ENCODE results near the gene HYAL3. TPM values are rescaled to one million over a fixed set of nuclear protein-coding genes. Genes with fewer than 3 reads are reported as not detected.

Gene HYAL3
- total RNA-seq, 1 donor from 2014 or later = 2.5 TPM

DNA sequence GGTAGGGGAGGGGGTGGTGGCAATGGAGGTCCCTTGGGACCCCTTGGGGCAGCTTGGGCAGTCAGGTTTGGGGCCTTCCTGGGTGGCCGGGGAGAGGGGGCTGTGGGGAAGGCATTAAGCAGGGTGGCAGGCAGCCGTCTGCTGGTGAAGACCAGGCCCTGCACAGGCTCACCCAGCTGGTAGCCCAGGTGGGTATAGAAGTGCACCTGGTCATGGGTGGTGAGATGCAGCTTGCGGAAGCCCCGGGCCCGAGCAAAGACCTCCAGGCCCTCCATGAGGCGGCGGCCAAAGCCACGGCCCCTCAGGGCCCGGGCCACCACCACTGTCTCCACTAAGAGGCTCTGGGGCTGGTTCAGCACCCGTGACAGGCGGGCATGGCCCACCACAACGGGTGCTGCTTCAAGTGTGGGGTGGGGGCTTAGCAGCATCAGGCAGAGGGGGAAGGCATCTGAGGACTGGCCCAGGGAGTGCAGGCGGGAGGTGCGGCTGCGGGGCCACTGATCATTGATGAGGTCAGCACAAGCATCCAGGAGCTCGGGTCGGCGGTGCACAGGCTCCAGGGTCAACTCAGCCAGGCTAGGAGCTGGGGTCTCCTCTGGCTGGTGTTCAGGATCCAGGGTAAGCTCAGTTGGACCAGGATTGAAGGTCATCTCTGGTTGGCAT, 2.4 kb downstream of the HYAL3 start:
- intact Hi-C loops (cut with micrococcal nuclease) = loop anchor here (5.0 to 10.0 kb wide), 3 partner anchors 492 to 1272 kb away; partner anchors contain the start of genes APEH, IMPDH2, INKA1 and NDUFAF3
- ATAC-seq (ENCODE audit: low read depth) (no peak), DNase-seq (no peak)
- no peaks in the 10 kb centered on the region for H3K9me3 Mint-ChIP-seq
- ChIA-PET POLR2A (interaction anchor here (1.6 to 3.4 kb wide), 2 partner anchors 25 to 31 kb away, joined by 5 to 20 read pairs; partner anchors contain the start of genes HYAL2 and TUSC2), CTCF (no interaction called here)
- TF ChIP-seq, protein P1, sequence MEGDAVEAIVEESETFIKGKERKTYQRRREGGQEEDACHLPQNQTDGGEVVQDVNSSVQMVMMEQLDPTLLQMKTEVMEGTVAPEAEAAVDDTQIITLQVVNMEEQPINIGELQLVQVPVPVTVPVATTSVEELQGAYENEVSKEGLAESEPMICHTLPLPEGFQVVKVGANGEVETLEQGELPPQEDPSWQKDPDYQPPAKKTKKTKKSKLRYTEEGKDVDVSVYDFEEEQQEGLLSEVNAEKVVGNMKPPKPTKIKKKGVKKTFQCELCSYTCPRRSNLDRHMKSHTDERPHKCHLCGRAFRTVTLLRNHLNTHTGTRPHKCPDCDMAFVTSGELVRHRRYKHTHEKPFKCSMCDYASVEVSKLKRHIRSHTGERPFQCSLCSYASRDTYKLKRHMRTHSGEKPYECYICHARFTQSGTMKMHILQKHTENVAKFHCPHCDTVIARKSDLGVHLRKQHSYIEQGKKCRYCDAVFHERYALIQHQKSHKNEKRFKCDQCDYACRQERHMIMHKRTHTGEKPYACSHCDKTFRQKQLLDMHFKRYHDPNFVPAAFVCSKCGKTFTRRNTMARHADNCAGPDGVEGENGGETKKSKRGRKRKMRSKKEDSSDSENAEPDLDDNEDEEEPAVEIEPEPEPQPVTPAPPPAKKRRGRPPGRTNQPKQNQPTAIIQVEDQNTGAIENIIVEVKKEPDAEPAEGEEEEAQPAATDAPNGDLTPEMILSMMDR (IDR thresholded peaks at IDR 0.05) = no peak
- H3K27ac Mint-ChIP-seq = no peak overlapping the region
- no peaks in the 10 kb centered on the region for H3K27me3 Mint-ChIP-seq
- H3K36me3 Mint-ChIP-seq (ENCODE audit: low read depth) = peaks cover 10% of the 10 kb centered on the region
- H3K4me3 Mint-ChIP-seq = no peak overlapping the region
- H3K4me1 Mint-ChIP-seq = peaks cover 39% of the 10 kb centered on the region

DNA sequence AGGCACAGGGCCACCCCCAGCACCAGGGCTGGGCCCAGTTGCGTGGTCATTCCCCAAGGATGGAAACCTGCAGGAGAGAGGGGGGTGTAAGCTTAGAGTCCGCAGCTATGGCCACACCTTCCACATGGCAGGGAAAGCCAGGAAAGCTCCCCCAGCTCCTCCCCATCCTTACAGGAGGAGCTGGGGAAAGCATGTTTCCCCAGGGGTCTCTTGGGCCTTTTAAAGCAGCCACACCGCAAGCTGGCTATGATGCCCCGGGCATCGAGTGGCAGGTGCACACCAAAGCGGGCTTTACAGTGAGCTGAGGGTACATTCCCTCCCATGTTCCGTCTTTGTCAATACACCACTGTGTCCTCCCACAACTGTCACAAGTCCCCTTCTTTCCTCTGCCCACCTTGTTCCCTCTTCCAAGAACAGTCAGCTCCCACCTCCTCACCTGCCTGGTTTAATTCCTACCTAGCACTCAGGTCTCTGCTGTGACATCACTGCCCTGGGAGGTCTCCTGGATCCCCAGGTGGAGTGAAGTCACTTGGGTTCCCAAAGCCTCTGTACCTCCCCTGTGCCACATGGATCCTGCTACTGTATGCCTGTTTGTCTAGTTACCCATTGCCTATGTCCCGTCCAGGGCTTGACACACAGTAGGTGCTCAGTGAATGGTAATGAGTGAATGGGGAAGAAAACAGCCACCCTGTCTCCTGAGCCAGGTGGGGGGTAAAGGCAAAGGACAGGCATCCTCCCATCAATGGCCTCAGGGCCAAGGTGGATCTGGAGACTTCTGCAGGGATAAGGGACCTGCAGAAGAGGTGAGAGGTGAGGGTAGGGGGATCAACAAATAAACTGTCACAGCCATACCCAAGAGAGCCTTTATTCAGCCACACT, 3.4 kb downstream of the HYAL3 start:
- no peaks in the 10 kb centered on the region for H3K9me3 Mint-ChIP-seq
- DNase-seq = no peak

DNA sequence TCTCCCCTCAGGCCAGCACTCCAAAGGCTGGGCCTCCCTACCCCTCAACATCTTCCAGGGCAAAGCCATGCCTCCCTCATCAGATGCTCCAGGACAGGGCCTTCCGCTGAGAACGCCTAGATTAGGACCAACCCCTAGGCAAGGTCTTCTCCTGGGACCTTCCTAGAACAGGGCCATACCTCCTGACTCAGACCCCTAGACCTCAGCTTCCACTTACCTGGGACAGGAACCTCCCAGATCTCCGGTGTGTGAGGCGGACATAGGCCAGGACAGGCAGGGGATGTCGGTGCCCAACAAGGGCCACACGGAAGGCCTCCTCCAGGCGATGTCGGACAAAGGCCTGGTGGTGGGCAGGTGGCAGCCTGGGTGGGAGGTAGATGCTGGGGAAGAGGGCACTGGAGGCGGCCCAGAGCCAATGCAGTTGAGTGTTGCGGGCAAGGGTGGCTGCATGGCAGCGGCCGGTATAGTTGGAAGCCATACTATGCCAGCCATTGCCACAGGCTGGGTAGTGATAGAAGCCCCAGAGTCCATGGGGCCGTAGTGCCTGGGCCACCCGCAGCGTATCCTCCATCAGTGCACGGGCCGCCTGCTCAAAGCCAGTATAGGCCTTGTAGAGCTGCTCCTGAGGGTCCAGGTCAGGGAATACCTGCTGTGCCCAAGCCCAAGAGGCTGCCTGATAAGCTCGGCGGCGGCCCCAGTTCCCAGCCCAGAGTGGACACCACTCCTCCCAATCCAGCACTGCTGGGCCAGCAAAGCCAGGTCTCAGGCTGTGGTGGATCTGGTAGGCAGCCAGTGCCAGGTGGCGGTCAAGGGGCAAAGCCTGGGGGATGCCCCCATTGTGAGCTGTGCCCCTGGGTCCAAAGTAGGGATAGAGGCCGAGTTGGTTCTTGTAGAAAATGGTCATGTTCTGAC, 4.5 kb downstream of the HYAL3 start:
- ATAC-seq (ENCODE audit: low read depth) = no peak
- TF ChIP-seq, protein P1 (IDR thresholded peaks at IDR 0.05) = no peak
- Mint-ChIP-seq H3K27me3 (no peaks in the 10 kb centered on the region), H3K9me3 (no peaks in the 10 kb centered on the region), H3K36me3 (ENCODE audit: low read depth) (peaks cover 21% of the 10 kb centered on the region), H3K4me1 (peaks cover 38% of the 10 kb centered on the region), H3K4me3 (no peak overlapping the region), H3K27ac (no peak overlapping the region)
- ChIA-PET POLR2A (interaction anchor here (0.5 to 1.6 kb wide), 2 partner anchors 43 to 1994 kb away, joined by 3 to 5 read pairs; partner anchors contain the start of gene NME6), CTCF (no interaction called here)
- intact Hi-C loops (cut with micrococcal nuclease) = loop anchor here (5.0 to 10.0 kb wide), 3 partner anchors 490 to 1270 kb away; partner anchors contain the start of genes APEH, IMPDH2, INKA1 and NDUFAF3
- DNase-seq = no peak

More for the DNA sequence above, 3.4 kb downstream of the HYAL3 start:
- TF ChIP-seq, protein P1 (IDR thresholded peaks at IDR 0.05) = no peak
- H3K27me3 Mint-ChIP-seq = no peaks in the 10 kb centered on the region
- no peak overlapping the region for H3K27ac Mint-ChIP-seq
- H3K4me3 Mint-ChIP-seq = no peak overlapping the region
- ChIA-PET POLR2A (interaction anchor here (0.5 kb wide), 1 partner anchor 1995 kb away, joined by 3 read pairs; the partner anchor contains the start of gene NME6), CTCF (no interaction called here)
- ATAC-seq (ENCODE audit: low read depth) = no peak
- H3K4me1 Mint-ChIP-seq = peaks cover 46% of the 10 kb centered on the region
- peaks cover 13% of the 10 kb centered on the region for H3K36me3 Mint-ChIP-seq (ENCODE audit: low read depth)
- intact Hi-C loops (cut with micrococcal nuclease) = loop anchor here (5.0 to 10.0 kb wide), 3 partner anchors 491 to 1271 kb away; partner anchors contain the start of genes APEH, IMPDH2, INKA1 and NDUFAF3

DNA sequence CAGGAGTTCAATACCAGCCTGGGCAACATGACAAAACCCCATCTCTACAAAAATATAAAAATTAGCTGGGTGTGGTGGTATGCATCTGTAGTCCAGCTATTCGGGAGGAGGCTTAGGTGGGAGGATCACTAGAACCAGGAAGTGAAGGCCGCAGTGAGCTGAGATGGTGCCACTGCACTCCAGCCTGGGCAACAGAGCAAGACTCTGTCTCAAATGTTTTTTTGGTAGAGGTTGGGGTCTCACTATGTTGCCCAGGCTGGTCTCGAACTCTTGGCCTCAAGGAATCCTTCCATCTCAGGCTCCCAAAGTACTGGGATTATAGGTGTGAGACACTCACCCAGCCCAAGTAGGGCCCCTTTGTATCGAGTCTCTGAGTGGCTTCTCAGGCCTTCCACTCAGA, 5.1 kb downstream of the HYAL3 start:
- TF ChIP-seq, protein P1 (IDR thresholded peaks at IDR 0.05) = no peak
- Mint-ChIP-seq H3K36me3 (ENCODE audit: low read depth) (peaks cover 26% of the 10 kb centered on the region), H3K9me3 (no peaks in the 10 kb centered on the region), H3K27me3 (no peaks in the 10 kb centered on the region), H3K4me3 (no peak overlapping the region), H3K4me1 (peaks cover 32% of the 10 kb centered on the region), H3K27ac (no peak overlapping the region)
- ChIA-PET POLR2A (interaction anchor here (1.6 kb wide), 1 partner anchor 44 kb away, joined by 5 read pairs; no protein-coding TSS in a partner anchor), CTCF (no interaction called here)
- ATAC-seq (ENCODE audit: low read depth) (no peak), DNase-seq (no peak)
- intact Hi-C loops (cut with micrococcal nuclease) = loop anchor here (10.0 kb wide), 2 partner anchors 489 to 1269 kb away; partner anchors contain the start of genes IMPDH2, INKA1 and NDUFAF3

Data from activated B cell treated with CpG ODN at 0.5 μM for 24 hours (primary cell).